ENCODE measurements around the gene TMEM252.

The TMEM252 gene, protein sequence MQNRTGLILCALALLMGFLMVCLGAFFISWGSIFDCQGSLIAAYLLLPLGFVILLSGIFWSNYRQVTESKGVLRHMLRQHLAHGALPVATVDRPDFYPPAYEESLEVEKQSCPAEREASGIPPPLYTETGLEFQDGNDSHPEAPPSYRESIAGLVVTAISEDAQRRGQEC

GRCh38 chr9:68540712-68541535 is at the start of gene TMEM252:
TMEM252 (minus strand) TSS chr9:68540883; CDS start chr9:68540814, 69 bp downstream.
- H3K4me3 ChIP-seq (ENCODE audit: low read depth, low read length): no peak within 1 kb of the TSS

- H3K4me3 ChIP-seq (ENCODE audit: low read depth, low read length): no peak overlapping the region
These were observed 44.5 kb upstream of the TMEM252 start for GRCh38 chr9:68585034-68585761.

DNA sequence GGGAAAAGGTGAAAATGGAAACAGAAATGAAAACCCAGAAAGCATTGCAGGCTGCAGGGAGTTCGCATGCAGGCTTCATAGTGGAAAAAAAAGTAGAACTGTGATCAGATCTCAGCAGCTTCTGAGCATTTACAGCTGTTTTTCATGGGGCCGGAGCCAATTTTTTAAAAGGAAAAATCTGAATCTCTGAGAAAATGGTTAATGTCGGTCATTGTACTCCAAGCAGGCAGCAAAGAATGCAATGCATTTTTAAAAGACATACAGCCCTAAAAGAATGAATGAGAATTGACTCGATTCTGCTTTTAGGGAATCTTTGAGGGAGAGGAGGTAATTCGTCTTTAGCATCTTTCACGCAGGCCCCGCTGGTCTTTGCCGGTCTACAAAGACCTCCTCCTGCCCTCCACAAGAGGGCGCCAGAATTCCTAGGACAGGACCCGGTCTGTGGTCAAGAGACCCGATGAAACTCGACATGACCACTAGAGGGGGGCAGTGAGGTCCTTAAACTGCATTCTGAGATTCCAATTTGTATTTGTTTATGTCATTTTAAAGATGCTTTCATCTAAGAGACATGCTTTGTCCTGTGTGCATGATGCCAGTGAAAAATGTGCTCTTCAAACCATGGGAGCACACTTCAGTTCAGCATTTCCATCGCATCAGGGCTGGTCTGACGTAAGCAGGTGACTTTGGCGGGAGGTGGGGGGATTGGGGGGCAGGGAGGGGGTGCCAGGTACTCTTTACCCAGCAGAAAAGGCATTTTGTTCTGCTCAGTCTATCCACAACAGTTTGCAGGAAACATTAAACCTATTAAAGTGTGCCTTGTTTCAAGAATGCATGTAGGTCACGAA is 43.7 kb upstream of the TMEM252 start:
- no peak overlapping the region for H3K4me3 ChIP-seq (ENCODE audit: low read depth, low read length)

- no peak overlapping the region for H3K4me3 ChIP-seq (ENCODE audit: low read depth, low read length)
These were observed 41.0 kb upstream of the TMEM252 start for GRCh38 chr9:68581696-68582095.

- H3K4me3 ChIP-seq (ENCODE audit: low read depth, low read length): no peak overlapping the region
These were observed 37.3 kb upstream of the TMEM252 start for GRCh38 chr9:68577774-68578591.

GRCh38 chr9:68575817-68576216 is 35.1 kb upstream of the TMEM252 start:
- no peak overlapping the region for H3K4me3 ChIP-seq (ENCODE audit: low read depth, low read length)

GRCh38 chr9:68574150-68574549 is 33.5 kb upstream of the TMEM252 start:
- H3K4me3 ChIP-seq (ENCODE audit: low read depth, low read length): no peak overlapping the region

GRCh38 chr9:68567565-68567964 is 26.9 kb upstream of the TMEM252 start:
- H3K4me3 ChIP-seq (ENCODE audit: low read depth, low read length): no peak overlapping the region

DNA sequence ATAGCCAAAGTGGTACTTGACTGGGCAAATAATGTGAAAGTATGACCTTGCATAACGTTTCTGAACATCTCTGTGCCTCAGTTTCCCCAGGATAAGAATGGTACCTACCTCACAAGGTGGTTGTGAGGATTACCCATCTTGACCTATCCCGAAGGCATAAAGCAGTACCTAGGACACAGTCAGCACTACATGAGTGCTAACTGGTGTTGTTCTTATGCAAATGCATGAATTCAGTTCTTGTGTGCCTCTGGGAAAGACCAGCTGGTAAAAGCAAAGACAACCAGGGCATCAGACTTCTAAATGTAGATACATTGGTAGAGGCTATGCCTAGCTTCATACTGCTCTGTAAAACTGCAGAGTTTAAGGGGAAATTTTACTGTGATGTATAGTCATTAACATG is 21.8 kb upstream of the TMEM252 start:
- H3K4me3 ChIP-seq (ENCODE audit: low read depth, low read length): no peak overlapping the region

GRCh38 chr9:68560071-68560844 is 19.6 kb upstream of the TMEM252 start:
- H3K4me3 ChIP-seq (ENCODE audit: low read depth, low read length): no peak overlapping the region

DNA sequence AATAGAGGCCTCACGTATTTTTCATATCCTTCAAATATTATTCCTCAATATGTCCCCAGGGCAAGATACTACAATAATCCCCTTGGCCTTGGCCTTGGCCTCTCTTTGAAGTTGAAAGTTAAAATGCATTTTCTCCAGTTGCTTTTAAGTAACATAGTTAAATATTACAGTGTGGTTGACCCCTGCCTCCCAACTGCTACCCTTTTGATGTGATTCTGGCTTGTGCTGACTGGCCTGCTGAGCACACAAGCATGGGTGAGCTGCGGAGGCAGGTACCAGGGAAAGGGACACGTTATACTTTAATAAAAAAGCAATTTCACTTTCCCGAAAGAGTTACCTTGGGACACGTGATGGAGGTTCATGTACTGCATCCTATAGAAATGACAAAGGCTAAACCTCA is 17.9 kb upstream of the TMEM252 start:
- H3K4me3 ChIP-seq (ENCODE audit: low read depth, low read length): no peak overlapping the region

DNA sequence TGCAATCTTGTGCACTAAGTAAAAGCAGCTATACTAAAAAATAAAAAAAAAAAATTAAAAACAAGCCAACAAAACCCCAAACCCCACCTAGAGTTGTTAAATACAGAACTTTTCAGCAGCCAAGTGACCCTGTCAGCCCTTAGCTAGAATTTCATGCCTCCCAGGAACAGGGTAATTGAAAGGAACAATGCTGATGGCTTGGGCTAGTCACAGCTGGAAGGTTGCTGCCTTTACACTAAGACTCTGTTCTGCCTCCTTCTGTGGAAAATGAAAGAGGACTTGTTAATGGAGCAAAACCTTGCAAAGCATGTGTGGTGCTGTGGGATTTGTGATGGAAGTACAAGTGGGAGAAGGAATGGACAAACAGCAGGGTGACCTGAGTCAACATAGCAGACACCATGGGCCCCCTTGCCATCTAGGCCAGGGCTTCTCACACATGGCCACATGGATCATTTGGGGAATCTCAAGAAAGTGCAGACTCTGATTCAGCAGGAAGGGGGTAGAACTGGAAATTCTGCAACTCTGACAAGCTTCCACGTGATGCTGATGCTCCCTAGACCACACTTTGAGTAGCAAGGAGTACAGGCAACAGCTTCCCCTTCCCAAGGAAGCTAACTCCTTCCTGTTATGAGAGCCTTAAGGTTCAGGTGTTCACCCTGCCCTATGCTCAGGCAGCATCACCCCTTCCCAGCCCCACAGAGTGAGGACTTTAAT is 14.9 kb upstream of the TMEM252 start:
- H3K4me3 ChIP-seq (ENCODE audit: low read depth, low read length): no peak overlapping the region

GRCh38 chr9:68552700-68553476 is 12.2 kb upstream of the TMEM252 start:
- H3K4me3 ChIP-seq (ENCODE audit: low read depth, low read length): no peak overlapping the region

DNA sequence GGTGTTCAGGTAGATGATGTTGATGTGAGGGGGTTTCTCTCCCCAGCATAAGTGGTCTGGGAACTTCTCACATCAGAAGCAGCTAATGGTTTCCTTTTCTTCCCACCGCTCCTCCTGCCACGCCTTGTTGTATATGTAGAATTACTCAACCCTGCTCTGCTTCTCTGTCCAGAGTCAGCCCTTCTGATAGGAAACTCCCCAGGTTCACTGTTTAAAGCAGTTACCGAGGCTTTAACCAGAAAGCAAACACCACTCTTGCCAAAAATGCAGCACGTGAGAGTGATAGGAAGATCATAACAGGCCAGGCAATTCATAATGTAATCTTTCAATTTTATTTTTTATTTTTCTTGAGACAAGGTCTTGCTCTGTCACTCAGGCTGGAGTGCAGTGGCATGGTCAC is 10.5 kb upstream of the TMEM252 start:
- no peak overlapping the region for H3K4me3 ChIP-seq (ENCODE audit: low read depth, low read length)

DNA sequence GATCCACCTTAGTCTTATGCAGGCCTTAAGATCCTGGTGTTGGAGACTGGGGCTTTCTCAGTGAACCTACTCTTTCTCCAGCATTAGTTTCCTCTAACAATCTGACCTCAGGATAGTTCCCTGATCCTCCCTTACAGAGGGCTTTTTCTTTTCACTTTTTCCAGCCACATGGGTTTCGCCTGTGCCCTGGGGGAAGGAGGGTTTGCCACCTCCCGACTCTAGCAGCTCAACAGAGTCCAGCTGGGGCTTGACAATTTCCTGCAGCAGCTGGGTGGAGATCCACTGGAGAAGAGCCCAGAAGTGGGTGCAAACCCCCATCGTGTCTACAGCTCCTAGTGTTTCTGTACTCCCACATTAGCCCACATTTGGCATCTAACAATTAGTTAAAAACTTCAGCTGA is 7.6 kb upstream of the TMEM252 start:
- no peak overlapping the region for H3K4me3 ChIP-seq (ENCODE audit: low read depth, low read length)

DNA sequence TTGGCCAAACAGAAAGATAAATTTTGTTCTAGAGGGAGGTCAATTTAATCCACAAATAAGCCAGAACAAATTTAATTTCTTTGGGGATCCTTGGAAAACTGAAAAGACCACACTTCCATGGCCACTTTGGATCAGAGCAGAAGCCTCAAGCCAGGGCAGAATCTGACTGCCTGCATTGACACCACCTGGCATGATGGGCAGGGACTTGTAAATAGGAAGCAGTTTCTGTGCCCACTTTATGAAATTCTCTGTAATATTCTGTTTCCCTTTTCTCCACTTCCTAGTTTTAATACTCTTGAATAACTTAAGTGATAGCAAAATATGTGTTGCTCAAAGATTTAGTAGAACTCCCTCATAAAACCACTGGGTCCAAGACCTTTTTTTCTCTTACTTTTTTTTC is 6.7 kb upstream of the TMEM252 start:
- no peak overlapping the region for H3K4me3 ChIP-seq (ENCODE audit: low read depth, low read length)

- H3K4me3 ChIP-seq (ENCODE audit: low read depth, low read length): no peak overlapping the region
These were observed 6.1 kb upstream of the TMEM252 start for GRCh38 chr9:68546596-68547390.

Data from iPS-11a (cell line).